ENCODE measurements around the gene OR9G1.
"Not testable (repeated sequence)": the region's sequence is repeated elsewhere in the genome, so short reads cannot be mapped to it uniquely, and the experiment has no call there.

The OR9G1 gene, protein sequence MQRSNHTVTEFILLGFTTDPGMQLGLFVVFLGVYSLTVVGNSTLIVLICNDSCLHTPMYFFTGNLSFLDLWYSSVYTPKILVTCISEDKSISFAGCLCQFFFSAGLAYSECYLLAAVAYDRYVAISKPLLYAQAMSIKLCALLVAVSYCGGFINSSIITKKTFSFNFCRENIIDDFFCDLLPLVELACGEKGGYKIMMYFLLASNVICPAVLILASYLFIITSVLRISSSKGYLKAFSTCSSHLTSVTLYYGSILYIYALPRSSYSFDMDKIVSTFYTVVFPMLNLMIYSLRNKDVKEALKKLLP

DNA sequence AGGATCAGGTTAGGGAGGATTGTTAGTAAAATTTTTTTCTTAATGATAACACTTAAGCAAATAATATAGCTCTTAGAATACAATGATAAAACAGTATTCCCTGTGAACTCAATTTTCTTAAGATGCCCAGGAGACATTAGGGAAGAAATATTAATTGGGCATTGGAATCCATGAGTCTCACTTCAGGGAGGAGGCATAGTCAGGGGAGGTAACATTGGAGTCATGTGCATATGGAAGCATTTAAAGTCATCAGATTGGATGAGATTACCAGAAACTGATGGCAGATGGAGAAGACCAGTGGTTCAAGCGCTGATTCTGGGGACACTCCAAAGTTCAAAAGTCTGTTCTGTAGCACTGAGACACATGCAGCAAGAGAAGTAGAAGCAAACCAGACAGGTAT, at the start of gene OR9G1:
Gene OR9G1 (plus strand): TSS at position 301 of the 400 bp plus-strand sequence. CDS start 1,293 bp downstream, outside the sequence.
- DNase-seq = no peak

DNA sequence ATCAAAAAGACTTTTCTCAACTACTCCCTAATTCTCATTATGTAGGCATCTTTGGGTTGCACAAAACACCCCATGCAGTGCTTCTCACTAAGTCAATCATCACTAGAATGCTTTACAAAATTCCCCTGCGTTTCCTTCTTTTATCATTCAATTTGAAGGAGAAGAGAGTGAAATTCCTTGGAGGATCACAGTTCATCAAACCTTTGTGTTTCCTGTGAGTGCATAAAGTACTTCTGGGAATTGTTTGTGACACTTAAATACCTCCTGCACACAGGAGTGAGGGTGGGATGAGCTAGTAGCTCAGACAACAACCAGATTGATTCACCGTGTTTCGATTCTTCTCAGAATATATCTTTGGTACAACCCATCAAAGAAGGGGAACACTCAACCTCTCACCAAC, 39.1 kb upstream of the OR9G1 start:
- no peak for DNase-seq

DNA sequence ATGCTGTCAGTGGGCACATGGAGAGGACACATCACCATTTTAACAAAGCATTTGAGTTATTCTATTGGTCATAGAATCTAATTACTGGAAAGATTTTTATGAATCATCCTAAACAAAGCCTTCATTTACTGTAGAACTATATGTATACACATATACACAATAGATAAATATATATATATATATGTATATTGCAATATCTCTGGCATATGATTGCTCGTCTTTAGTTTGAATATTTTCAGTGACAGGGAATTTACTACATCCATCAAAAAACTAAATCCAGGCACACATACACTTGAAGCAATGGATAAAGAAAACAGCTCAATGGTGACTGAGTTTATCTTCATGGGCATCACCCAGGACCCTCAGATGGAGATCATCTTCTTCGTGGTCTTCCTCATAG, 35.5 kb upstream of the OR9G1 start, which contains the start of gene OR5AR1:
Gene OR5AR1 (plus strand): TSS at position 301 of the 400 bp plus-strand sequence. CDS start 0 bp downstream, at position 301.
- DNase-seq = no peak

DNA sequence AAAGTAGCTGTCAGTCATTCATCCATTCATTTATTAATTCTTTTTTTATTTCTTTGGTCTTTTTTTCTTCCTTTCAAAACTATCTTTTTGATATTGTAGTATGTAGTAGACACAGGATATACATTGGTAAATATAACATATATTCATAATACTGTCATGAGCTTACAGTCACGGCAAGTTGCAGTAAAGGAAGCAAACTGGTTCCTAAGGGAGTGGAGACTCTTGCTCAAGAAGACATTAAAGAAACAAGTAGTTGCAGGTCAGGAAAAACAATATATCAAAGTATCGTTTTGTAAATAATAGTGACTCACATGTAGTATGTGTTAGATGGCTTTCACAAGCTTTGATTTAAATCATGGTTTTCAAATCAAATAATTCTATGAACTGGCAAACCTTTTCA, 27.9 kb upstream of the OR9G1 start:
- DNase-seq = no peak

DNA sequence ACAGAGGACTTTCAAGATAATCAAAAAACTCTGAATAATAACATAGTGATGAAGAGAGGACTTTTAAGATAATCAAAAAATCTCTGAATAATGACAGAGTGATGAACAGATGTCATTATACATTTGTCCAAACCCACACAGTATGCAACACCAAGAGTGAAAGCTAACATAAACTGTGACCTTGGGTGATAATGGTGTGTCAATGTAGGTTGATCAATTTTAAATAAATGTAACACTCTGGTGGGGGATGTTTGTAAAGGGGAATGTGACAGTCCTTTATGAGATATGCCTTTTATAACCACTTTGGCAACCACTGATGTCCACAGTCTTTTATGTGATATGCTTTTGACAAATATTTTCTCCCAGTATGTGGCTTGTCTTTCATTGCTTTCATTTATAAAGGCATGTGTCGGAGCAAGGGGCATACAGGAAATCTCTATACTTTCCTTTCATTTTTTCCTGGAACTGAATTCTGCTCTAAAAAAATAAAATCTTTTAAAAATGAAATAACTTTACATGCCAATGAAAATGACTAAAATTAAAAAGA, 10.3 kb upstream of the OR9G1 start:
- DNase-seq = no peak

DNA sequence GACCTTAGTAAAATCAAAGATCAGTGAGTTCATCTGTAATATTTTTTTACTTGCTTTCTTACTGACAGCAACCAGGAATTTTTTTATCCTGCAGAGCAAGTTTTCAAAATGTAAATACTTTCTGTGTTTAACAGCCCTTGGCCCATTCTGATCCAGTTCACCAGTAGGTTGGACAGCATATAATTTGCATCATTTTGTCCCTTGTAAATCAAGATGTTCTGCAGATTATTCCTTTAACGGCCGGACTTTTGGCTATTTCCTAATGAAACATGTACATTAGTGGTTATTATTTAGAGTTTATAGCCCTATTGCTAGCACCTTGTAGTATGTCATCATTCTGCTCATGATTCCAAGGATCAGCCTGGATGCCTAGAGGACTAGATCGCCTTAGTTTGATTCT, 7.7 kb upstream of the OR9G1 start:
- not testable (repeated sequence) for DNase-seq

DNA sequence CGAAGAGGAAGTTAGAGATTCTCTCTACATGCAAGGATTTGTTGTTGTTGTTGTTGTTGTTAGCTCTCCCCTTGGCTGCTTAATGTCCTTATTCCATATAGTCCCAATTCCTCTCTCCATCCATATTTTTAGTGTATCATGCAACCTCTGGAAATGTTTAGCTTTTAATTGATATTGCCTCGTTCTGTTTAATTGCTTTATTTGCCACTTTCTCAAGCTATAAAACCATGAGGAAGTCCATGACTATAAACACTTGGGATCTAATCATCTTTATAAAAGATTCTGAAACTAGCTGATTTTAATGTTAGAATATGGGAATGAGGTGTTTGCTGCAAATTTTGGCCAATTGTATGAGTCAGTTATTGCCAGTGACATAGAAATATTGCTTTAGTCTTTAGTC, 5.5 kb upstream of the OR9G1 start:
- no peak for DNase-seq

DNA sequence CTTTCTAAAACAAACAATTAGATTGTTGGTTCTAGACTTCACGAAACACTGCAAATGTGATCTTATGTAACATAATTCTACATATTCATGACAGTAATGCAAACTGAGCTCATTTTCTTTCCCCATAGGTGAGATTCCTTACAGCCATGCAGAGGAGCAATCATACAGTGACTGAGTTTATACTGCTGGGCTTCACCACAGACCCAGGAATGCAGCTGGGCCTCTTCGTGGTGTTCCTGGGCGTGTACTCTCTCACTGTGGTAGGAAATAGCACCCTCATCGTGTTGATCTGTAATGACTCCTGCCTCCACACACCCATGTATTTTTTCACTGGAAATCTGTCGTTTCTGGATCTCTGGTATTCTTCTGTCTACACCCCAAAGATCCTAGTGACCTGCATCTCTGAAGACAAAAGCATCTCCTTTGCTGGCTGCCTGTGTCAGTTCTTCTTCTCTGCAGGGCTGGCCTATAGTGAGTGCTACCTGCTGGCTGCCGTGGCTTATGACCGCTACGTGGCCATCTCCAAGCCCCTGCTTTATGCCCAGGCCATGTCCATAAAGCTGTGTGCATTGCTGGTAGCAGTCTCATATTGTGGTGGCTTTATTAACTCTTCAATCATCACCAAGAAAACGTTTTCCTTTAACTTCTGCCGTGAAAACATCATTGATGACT, 1.5 kb downstream of the OR9G1 start:
- DNase-seq = no peak

DNA sequence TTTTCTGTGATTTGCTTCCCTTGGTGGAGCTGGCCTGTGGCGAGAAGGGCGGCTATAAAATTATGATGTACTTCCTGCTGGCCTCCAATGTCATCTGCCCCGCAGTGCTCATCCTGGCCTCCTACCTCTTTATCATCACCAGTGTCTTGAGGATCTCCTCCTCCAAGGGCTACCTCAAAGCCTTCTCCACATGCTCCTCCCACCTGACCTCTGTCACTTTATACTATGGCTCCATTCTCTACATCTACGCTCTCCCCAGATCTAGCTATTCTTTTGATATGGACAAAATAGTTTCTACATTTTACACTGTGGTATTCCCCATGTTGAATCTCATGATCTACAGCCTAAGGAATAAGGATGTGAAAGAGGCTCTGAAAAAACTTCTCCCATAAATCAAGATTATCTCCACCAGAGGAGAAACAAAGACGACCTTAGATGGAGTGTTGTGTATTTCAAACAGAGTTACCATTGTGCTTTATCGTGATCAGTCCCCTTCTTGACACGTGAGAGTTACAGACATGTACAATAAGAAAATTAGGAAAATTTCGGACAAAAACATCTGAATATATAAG, 2.1 kb downstream of the OR9G1 start:
- DNase-seq = no peak

DNA sequence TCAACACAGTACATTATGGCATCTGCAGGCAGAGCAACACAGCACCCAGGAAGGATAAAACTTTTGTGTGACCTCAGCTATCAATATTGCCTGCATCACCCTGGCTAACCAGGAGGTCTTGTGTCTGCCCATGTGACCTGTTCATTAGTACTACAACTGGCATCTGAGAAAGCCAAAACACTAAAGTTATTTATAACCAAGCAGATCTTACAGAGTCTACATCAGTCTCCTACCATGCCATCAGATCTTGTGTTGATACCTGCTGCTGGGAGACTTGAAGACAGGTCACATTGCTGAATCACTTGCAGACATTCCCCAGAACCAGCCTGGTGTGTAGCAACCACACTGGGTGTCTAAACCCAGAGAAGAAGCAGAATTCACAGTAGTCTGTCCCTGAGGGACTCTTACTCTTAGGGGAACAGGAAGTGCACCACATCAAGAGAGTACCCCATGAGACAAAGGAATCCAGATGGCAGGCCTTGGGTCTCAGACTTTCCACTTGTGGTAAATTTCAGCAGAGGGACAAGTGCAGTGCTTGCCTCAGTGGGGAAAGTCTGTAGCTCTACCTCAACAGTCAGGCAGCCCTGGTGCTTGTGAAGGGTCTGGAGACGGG, 7.0 kb downstream of the OR9G1 start:
- DNase-seq = no peak

DNA sequence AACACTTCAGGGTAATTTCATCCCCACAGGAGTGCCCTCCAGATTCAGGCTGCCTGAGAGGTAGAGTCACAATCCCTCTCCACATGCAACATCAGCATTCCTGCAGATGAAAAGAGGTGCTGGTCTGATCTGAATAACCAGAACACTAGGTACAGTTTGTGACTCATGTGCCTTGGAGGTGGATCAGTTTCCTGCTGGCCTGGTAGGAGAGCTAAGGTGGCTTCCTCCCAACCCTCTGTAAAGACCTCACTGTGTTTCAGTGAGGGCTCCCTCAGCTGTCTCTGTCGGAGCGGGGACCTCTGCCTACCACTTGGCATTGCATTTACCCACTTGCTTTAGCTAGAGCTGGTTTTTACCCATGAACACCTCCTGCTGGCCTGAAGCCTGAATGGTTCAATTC, 7.6 kb downstream of the OR9G1 start:
- DNase-seq = no peak

DNA sequence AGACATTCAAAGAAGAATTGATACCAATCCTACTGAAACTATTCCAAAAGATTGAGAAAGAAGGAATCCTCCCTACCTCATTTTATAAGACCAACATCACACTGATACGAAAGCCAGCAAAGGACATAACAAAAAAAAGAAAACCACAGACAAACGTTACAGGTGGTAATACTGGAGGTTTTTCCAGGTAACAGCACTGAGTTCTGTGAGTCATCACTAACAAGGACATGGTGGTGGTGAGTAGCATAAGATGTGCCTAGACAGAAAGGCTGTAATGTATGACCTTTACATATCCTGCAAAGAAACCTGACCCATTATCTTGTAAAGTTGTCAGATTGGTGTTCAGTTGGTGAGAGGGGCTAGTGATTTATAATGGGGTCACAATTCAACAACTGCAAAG, 15.3 kb downstream of the OR9G1 start:
- DNase-seq = no peak

DNA sequence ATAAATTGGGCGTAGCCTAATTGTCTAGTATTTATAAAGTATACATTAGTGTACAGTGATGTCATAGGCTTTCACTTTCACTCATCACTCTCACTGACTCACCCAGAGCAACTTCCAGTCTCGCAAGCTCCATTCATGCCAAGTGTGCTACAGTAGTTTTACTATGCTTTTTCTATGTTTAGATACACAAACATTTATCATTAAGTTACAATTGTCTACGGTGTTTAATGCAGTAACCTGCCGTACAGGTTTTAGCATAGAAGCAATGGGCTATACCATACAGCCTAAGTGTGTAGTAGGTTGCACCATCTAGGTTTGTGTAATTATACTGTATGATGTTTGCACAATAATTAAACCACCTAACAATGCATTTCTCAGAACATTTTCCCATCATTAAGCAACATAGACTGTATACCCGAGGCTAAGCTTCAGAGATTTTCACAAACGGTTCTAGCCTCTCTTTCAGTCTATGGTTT, 17.5 kb downstream of the OR9G1 start:
- no peak for DNase-seq

DNA sequence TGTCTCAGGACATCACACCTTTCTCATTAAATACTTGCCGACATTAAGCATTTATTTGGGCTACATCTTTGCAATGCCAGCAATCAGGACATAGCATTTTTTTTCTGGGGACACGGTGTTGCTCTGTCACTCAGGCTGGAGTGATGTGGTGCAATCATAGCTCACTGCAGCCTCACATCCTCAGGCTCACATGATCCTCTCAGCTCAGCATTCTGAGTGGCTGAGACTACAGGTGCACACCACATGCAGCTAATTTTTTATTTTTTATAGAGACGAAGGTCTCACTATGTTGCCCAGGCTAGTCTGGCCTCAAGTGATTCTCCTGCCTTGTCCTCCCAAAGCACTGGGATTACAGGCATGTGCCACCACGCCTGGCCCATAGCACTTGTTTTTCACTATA, 21.6 kb downstream of the OR9G1 start:
- DNase-seq = no peak

DNA sequence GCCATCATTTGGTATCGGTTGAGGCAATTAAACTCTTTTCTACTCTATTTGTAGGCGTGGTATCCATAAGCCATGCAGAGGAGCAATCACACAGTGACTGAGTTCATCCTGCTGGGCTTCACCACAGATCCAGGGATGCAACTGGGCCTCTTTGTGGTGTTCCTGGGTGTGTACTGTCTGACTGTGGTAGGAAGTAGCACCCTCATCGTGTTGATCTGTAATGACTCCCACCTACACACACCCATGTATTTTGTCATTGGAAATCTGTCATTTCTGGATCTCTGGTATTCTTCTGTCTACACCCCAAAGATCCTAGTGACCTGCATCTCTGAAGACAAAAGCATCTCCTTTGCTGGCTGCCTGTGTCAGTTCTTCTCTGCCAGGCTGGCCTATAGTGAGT, 41.2 kb downstream of the OR9G1 start:
- no peak for DNase-seq

DNA sequence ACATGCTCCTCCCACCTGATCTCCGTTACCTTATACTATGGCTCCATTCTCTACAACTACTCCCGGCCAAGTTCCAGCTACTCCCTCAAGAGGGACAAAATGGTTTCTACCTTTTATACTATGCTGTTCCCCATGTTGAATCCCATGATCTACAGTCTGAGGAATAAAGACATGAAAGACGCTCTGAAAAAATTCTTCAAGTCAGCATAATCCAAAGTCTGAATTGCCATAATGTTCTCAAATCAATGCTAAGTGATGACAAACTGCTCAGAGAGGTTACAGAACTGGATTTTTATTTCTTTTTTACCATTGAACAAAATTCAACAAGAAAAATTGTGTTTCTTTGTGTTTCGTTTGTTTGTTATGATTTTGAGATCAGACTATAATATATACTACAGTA, 42.0 kb downstream of the OR9G1 start:
- DNase-seq = no peak

DNA sequence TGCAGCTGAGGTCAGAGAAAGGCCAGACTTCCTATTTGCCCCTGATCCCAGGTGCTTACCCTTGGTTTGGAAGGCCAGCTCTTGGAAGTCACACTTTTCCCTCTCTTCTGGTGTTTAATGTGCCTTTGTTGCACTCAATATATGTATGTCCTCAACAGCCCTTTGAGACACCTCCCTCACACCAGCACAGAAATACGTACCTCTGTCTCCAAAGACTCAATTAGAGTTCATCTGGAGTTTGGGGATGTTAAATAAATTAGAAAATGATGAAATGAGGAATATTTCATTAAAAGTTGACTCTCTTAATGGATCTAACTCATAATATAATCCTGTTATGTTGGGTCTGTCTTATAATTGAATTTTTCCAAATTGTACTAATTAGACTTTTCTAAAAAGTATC, 49.7 kb downstream of the OR9G1 start, which contains the start of gene OR9G4:
Gene OR9G4 (minus strand): TSS at position 101 of the 400 bp plus-strand sequence. CDS start 4,931 bp downstream, outside the sequence.
- DNase-seq = no peak

DNA sequence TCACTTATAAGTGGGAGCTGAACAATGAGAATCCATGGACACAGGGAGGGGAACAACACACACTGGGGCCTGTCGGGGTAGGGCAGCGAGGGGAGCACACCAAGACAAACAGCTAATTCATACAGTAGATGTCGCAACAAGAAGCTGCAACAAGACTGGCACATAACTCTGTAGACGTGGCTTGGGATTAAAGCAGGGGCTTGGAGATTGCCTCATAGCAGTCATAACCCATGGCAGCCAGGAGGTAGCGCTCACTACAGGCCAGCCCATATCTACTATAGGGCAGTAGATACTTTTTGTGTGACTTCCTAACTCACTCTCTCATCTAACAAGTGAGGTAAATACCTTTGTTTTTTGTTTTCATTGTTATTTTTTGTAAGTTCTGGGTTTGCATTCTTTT, 51.3 kb downstream of the OR9G1 start:
- no peak for DNase-seq

DNA sequence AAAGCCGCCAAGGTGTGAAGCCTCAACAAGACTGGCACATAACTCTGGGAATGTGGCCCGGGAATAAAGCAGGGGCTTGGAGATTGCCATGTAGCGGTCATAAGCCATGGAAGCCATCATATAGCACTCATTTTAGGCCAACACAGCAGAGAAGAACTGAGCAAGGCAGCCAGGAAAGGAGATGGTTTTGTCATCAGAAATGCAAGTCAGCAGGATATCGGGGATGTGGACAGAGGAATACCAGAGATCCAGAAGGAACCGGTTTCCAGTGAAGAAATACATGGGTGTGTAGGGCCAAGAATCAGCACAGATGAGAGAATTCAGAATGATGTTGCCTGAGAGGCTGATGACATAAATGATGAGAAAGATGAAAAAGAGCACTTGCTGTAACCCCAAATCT, 52.6 kb downstream of the OR9G1 start:
- DNase-seq = no peak

All from NCI-H146 (cell line).